LHCN-M2 (cell line): Measurements from ENCODE around the gene LDB1. TPM values are rescaled to one million over a fixed set of nuclear protein-coding genes. Genes with fewer than 3 reads are reported as not detected.
A peak's percentile ranks its signal among the peaks of the same experiment; 100 is the strongest.

ENCODE experiments used
- DNase-seq: peaks from one replicate; pipeline ENCODE4 v3.0.0-alpha.2; 2012; ENCODE audit warnings: low read depth
- total RNA-seq: library from RNA; depleted of rRNA; stranded (reverse); fragments of >200 nt; gene quantifications from 2 replicates; pipeline ENCODE4 v1.2.3, GENCODE V29; 2014

LDB1 gene
- total RNA-seq, 1 experiment from 2014 or later, result 35.1 TPM

DNA sequence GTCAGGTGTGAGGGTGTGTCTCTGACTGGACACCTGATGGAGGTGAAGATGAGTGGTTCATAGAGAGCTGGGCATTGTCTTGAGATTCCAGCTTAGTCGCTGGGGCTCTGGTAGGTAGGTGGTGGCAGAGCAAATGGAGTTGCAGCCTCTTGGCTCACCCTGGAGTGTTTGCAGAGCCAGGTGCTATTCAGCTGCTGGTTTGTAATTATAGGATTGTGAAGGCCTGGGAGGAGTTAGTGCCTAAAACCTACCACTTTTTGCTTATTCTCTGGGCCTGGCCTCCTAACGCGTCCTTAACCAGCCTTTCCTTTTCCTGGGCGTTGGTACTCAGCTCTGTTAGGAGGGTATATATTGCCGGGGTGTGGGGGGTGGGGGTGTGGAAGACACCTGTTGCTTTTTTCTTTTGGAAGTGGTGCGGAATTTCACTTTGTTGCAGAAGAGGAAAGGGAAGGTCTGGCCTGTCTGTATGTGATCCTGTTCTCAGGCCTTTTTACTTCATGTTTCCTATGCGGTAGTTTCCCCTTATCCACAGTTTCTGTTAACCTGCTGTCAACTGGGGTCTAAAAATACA lies 15.9 kb upstream of the LDB1 start:
- no peak for DNase-seq

GRCh38 chr10:102134416-102134815 lies 14.2 kb upstream of the LDB1 start:
- DNase-seq, result no peak

DNA sequence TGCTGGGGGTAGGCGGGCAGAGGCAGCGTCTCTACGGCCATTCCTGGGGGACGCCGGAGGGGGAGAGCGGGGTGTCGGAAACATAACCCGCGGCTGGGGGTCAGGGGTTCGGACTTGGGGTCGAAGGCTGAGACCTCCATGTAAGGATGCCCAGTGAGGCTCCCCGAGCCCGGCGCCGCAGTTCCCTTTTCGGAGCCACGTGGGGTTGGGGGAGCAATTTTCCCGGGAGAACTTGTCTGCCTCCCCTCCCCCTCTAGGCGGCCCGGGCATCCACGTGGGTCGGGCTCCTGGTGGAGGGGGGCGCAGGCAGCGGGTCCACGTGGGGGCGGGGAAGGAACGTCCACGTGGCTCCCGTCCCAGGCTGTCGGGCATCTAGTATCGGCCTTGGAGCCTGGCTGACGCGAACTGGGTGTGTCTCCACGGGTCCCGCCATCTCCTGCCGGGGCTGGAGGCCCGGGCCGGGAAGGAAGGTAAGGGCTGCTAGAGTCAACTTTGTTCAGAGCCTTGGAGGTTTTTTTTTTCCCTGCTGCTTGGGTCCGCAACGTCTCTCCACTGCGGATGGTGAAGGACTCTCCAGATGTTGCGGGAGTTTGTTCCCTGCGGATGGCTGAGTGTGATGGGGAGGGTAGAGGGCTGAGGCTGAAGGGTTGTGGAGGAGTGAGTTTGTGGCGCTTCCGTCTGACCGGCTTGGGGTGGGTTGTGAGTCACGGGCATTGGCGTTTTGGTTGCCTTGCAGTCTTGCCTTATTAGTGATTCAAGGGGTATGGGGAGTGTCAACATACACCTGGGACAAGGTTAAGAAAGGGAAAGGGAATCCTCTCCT lies 13.4 kb upstream of the LDB1 start:
- peak; percentile 75 for DNase-seq

DNA sequence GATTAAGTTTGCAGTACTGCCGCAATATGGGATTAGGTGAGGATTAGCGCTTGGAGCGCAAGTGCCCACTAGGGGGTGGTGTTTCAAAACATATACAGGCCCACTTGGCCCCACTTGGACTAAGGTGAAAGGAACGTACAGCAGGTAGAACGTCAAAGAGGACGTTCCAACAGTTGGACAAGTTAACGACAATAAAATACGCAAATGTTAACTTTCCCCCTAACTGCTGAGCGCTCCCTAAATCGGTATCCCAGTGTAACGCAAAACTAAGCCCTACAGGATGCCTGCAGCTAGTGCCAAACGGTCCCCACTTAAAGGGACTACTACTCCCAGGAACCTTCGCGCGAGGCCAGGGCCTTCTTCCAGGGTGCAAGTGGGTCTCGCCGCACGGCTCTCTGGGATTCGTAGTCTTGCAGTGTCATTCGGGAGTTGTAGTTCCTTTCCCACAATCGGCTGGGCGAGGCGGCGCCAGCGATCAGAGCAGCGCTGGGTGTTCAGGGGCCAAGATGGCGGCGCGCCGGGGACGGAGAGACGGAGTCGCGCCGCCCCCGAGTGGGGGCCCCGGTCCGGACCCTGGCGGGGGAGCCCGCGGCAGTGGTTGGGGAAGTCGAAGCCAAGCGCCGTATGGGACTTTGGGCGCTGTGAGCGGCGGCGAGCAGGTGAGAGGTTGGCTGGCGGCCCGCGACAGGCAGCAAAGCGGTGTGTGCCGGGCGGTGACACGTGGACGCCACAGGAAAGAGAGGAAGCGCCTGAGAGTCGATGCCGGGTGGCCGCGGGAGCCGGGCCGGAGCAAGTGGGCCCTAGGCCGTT lies 12.6 kb upstream of the LDB1 start, which contains the start of gene PPRC1:
Gene PPRC1, plus strand, starts transcription at position 478 of the 810 bp plus-strand sequence. Its CDS starts 29 bp downstream, at position 507.
- peak; percentile 99 for DNase-seq

GRCh38 chr10:102132193-102132562 lies 12.0 kb upstream of the LDB1 start:
- no peak for DNase-seq

DNA sequence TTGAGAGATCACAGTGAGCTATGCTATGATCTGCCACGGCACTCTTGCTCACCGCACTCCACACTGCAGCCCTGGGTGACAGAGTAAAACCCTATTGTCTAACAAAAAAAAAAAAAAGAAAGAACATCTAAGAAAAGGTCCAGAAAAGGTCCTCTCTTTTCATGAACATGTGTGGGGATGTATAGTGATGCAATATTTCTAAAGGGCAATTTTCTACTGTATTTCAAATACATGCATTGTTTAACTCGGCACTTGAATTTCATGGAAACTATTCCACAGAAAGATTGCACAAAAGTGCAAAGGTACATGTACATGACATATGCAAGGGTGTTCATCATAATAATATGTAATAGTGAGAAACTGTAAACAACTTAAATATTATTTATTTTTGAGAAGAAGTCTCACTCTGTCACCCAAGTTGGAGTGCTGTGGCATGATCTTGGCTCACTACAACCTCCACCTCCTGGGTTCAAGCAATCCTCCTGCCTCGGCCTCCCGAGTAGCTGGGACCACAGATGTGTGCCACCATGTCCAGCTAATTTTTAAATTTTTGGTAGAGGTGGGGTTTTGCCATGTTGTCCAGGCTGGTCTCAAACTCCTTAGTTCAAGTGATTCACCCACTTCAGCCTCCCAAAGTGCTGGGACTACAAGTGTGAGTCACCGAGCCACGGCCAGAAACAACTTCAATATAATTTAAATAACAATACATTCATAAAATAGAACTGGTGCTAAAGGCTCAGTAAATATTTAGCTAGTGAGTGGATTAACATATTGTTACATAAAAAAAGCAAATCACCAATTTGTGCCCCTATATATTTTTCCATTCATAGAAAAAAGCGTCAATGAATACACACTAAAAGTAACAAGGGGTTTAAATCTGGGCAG lies 11.4 kb upstream of the LDB1 start:
- DNase-seq, result peak; percentile 32

GRCh38 chr10:102123223-102123622 lies 3.1 kb upstream of the LDB1 start:
- DNase-seq, result no peak

- no peak for DNase-seq
Measured at GRCh38 chr10:102122450-102122849, 2.3 kb upstream of the LDB1 start.

DNA sequence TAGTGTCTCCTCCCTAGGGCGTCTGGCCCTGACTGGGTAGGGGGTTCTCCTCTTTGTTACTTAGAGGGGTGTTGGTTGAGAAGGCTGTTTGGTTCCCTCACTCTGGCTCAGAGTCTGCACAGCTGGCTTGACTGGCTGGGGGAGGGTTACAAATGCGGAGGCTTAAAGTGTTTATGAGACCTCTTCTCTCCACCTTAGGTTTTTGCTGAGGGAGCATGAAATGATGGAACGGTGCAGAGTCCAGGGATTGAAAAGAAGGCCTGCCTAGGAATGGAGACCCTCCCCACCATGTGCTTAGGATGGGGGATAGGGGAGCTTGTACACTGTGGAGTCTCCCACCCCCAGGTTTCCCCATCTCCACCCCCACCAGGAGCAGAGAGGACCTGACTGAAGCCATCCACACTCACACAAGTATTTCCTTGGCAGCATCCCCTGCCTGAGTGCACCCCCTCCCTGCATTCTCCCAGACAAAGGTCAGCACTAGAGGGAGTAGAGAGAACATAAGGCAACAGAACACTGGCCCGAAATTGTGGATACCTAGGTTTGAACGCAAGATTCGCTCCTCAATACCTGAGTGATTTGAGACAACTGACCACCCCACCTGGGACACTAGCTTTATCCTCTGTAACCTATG lies 1.7 kb upstream of the LDB1 start:
- no peak for DNase-seq

DNA sequence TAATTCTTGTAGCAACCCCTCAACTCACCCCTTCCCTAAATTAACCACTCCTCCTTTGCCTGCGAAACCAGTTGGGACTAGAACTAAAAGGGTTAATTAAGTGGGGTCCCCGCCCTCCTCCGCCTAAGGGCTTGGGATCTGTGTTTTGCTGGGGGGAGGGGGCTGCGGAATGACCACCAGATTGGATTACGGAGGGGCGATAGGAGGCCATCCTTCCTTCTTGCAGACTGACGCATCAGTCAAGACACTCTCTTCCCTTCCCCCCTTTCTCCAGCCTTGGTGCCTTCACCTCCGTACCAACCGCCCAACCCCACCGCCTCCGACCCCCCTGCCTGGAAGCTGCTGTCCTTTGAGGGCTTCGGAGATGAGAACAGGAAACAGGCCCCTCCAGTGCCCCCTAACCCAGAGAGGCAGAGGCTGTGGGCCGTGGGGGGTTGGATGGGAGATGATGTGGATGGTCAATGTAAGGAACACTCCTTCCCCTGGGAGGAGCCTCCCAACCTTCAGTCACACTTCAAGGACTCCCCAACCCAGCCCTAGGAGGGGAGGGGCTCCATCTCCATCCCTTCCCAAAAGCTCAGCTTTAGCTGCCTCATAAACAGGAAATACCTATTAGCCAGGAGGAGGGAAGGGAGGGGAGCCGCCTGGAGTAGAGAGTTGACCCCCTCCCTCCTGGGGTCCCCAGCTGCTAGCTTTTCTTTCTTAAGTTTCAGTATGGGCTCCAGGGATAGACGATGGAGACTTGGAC lies 997 bp upstream of the LDB1 start:
- peak; percentile 28 for DNase-seq

DNA sequence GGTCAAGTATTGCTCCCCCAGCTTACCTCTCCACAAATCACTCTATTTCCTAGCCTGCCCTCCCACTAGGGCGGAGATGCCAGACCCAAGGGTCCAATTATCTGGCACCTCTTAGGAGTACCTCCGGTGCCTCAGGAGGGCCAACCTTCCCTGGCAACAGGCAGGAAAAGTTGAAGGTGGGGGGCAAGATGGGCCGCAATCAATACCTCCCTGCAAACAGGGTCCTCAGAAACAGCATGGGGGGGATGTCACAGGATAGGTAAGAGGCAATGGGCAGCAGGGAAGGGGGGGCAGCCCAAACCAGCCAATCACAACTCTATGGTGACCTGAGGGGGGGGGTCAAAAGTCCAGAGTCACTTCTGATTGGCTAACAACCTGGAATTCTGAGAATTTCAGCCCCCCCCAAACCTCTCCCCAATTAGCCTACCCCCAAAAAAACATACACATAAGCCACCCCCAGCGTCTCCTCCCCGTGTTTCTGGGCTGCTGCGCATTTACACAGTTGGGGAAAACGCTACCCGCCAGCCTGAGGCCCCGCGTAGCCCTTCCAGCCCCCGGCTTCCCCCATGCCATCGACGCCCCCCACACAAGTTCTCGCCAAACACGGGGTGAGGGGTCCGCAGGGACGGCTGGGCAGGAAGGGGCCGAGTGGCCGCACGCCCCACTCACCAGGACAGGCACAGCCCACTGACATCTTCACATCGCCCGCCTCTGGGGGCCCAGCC lies 589 bp downstream of the LDB1 start:
- DNase-seq, result peak; percentile 62

DNA sequence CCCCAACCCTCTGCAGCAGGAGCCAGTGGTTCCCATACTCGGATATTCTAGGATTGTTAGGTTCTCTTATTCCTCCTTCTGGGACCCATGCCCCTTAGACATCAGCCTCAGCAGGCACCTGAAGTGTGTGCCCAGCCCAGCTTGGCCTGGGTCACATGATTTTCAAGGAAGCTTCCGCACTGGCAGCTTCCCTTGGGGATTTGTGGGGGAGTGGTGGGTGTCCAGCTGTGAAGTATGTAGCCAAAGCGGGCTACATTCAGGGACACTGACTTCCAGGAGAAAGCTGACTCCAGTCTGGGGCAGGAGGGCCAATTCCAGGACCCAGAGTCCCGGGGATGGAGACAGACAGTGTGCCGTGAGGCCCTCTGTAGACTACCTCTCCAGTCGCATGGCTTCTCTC lies 1.3 kb downstream of the LDB1 start:
- peak; percentile 48 for DNase-seq

DNA sequence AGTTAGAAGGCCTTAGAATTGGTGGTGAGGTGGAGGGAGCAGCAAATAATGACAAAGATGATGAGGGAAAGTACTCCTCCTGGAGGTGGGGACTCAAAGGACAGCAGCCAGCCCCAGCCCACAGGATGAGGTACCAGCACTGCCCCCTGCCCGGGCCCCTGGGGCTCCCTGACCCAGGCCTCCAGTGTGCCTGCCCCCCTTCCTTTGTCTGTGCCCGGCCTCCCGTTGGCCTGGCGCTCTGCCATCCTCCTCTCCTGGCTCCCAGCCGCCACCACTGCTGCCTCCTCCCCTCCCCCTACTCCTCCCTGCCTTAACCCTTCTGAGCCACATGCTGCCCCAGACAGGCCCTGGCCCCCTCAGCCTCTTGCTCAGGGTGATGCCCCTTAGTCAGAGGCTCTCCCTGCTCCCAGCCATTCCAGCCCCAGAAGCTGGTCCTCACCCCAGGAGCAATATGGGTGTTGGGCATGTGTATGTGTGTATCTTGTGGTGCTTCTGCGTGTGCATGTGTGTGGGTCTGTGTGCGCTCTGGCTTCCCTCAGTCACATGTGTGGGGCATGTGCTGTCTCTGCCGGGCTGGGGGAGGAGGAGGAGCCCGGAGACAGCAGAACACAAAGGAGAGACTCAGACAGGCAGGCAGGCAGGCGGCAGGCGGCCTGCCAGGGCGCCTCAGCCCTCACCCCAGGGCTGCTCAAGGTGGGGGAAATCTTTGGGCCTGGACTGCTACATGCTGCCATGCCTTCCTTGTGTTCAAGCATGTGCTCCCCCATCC lies 2.6 kb downstream of the LDB1 start:
- DNase-seq, result peak; percentile 72

DNA sequence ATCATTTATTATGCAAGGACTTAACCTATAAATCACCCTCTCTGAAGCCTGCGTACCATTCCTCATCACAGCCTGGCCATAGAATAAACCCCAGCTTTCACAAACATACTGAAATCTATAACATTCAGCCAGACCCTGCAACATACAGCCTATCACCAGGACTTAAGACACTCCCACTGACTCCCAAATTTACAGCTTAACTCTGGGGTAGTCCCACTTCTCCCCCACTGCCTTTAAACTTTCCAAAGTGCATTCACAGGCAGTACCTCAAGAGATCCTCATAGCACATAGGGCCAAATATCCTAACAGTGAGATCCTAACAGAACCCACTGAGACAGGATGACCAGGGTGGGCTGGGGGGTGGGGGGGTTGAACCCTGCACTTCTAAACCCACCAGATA lies 3.5 kb downstream of the LDB1 start:
- no peak for DNase-seq

- DNase-seq, result no peak
Measured at GRCh38 chr10:102115775-102116174, 4.4 kb downstream of the LDB1 start.

GRCh38 chr10:102114861-102115618 lies 5.1 kb downstream of the LDB1 start:
- DNase-seq, result peak; percentile 83

- peak; percentile 49 for DNase-seq
Measured at GRCh38 chr10:102113956-102114857, 6.0 kb downstream of the LDB1 start.
